B cell (primary cell): ENCODE measurements around the gene MRS2. TPM values are rescaled to one million over a fixed set of nuclear protein-coding genes. Genes with fewer than 3 reads are reported as not detected.

ENCODE experiments used
- ATAC-seq: fragments of 200-7000 bp; cut with Tn5 transposase; one replicate; pipeline ENCODE4 v1.10.0; 2021; ENCODE audit warnings: low read depth, mild to moderate bottlenecking, moderate number of reproducible peaks, moderate library complexity
- CTCF ChIA-PET: fragments of 350-600 bp; sonication (Branson Sonifier 250); formaldehyde crosslinking; loops from one replicate; lab custom pipeline; 2021; ENCODE audit warnings: antibody characterized with exemption, inconsistent platforms; lab: Charles Lee
- POLR2A ChIA-PET: fragments of 350-600 bp; sonication (Branson Sonifier 250); formaldehyde crosslinking; loops from one replicate; lab custom pipeline; 2021; ENCODE audit warnings: antibody characterized with exemption; lab: Charles Lee
- DNase-seq: peaks from one replicate; pipeline ENCODE4 v3.0.0; 2013
- H2AFZ ChIP-seq: 2 replicates; pipeline ENCODE4 v1.6.1; 2012; ENCODE audit warnings: mild to moderate bottlenecking, low read depth, low read length; ENCODE audit not compliant: insufficient read depth, poor library complexity, severe bottlenecking
- H3K27ac ChIP-seq, 2 donors: 1 replicate in 1 of 2; 2 replicates in 1 of 2; pipeline ENCODE4 v1.5.1; 2012 to 2013; ENCODE audit warnings: low read length in 2 of 2, mild to moderate bottlenecking in 2 of 2, moderate library complexity in 1 of 2
- H3K27me3 ChIP-seq, 4 experiments: fragments of 200-600 bp in 1 of 4; sonication (generic) in 1 of 4; replicated peaks in 1 of 4; 1 replicate in 2 of 4; 2 replicates in 2 of 4; pipeline versions ENCODE4 v1.6.1 to v1.7.0; 2013 to 2016; ENCODE audit warnings: low read length in 3 of 4, mild to moderate bottlenecking in 2 of 4, mixed read lengths in 1 of 4, moderate library complexity in 1 of 4; ENCODE audit not compliant: insufficient read depth in 4 of 4, control insufficient read depth in 3 of 4; ENCODE audit errors: control extremely low read depth in 1 of 4
- H3K36me3 ChIP-seq, 2 experiments: replicated peaks in 1 of 2; 1 replicate in 1 of 2; 2 replicates in 1 of 2; pipeline versions ENCODE4 v1.6.1 to v1.7.1; 2013; ENCODE audit warnings: low read length in 1 of 2; ENCODE audit not compliant: insufficient read depth in 2 of 2, control insufficient read depth in 1 of 2; ENCODE audit errors: control extremely low read depth in 1 of 2, extremely low read depth in 1 of 2
- H3K4me1 ChIP-seq, 2 donors: fragments of 200-600 bp in 1 of 2; sonication (generic) in 1 of 2; 1 replicate in 1 of 2; 2 replicates in 1 of 2; pipeline versions ENCODE4 v1.5.1 to v1.6.1; 2013 to 2017; ENCODE audit warnings: low read length in 2 of 2; ENCODE audit not compliant: control insufficient read depth in 2 of 2, insufficient read depth in 2 of 2
- H3K4me2 ChIP-seq: replicated peaks from 2 replicates; pipeline ENCODE3; 2012; ENCODE audit warnings: mild to moderate bottlenecking, low read depth, low read length; ENCODE audit not compliant: poor library complexity, severe bottlenecking
- H3K4me3 ChIP-seq, 5 experiments: fragments of 200-600 bp in 1 of 5; sonication (generic) in 1 of 5; 1 replicate in 3 of 5; 2 replicates in 2 of 5; pipeline versions ENCODE4 v1.5.1 to v1.7.0; 2011 to 2016; ENCODE audit warnings: low read length in 4 of 5, mild to moderate bottlenecking in 4 of 5, low read depth in 2 of 5, control low read depth in 1 of 5, moderate library complexity in 1 of 5; ENCODE audit not compliant: insufficient read depth in 1 of 5; ENCODE audit errors: control extremely low read depth in 1 of 5, extremely low read depth in 1 of 5
- H3K79me2 ChIP-seq: fragments of 200-600 bp; sonication (generic); one replicate; pipeline ENCODE4 v1.6.0; 2016; ENCODE audit warnings: low read length; ENCODE audit not compliant: control insufficient read depth, insufficient read depth
- H3K9ac ChIP-seq: fragments of 200-600 bp; sonication (generic); 2 replicates; pipeline ENCODE4 v1.6.1; 2017; ENCODE audit warnings: mild to moderate bottlenecking, low read length, moderate library complexity
- H3K9me3 ChIP-seq, 3 donors: one replicate each; pipeline versions ENCODE4 v1.6.1 to v1.7.1; 2013; ENCODE audit warnings: low read length in 2 of 3; ENCODE audit not compliant: control insufficient read depth in 2 of 3, insufficient read depth in 1 of 3; ENCODE audit errors: control extremely low read depth in 1 of 3
- H4K20me1 ChIP-seq: 2 replicates; pipeline ENCODE4 v1.6.0; 2012; ENCODE audit warnings: mild to moderate bottlenecking, low read length; ENCODE audit not compliant: insufficient read depth, control insufficient read depth, poor library complexity, severe bottlenecking
- H3K27ac Mint-ChIP-seq: one replicate; pipeline ENCODE4 v1.8.0; 2021; ENCODE audit warnings: mixed read lengths
- H3K27me3 Mint-ChIP-seq: one replicate; pipeline ENCODE4 v1.8.0; 2021; ENCODE audit warnings: mixed read lengths
- H3K4me1 Mint-ChIP-seq: one replicate; pipeline ENCODE4 v1.8.0; 2021; ENCODE audit warnings: mixed read lengths
- H3K4me3 Mint-ChIP-seq: one replicate; pipeline ENCODE4 v1.8.0; 2021; ENCODE audit warnings: mixed read lengths
- H3K9me3 Mint-ChIP-seq: one replicate; pipeline ENCODE4 v1.8.0; 2022; ENCODE audit warnings: mixed read lengths; ENCODE audit not compliant: insufficient read depth
- CTCF ChIP-seq: fragments of 200-600 bp; IDR thresholded peaks from one replicate; pipeline ENCODE4 v1.8.0; 2022; ENCODE audit warnings: antibody characterized with exemption, mild to moderate bottlenecking
- EZH2 ChIP-seq: IDR thresholded peaks from 2 replicates; pipeline ENCODE4 v1.6.1; 2012; ENCODE audit warnings: borderline replicate concordance, low read depth, mild to moderate bottlenecking, moderate library complexity, low read length; ENCODE audit not compliant: insufficient read depth, poor library complexity, severe bottlenecking
- WGBS: methylation state at CpG from one replicate; pipeline ENCODE4 v1.1.5; 2013; ENCODE audit warnings: missing lambda C conversion rate; ENCODE audit not compliant: insufficient coverage; 5-methylcytosine and 5-hydroxymethylcytosine counted together
- intact Hi-C: fragments of 100-400 bp; cut with micrococcal nuclease; formaldehyde crosslinking; loops from one replicate; pipeline ENCODE4 v1.10.0; 2022
- polyA plus RNA-seq: library from polyadenylated mRNA; depleted of rRNA; stranded (reverse); fragments of >200 nt; gene quantifications from 2 replicates; pipeline ENCODE4 v1.2.3, GENCODE V29; 2012
- total RNA-seq, 2 donors: library from RNA; stranded (reverse); fragments of 120-200 nt in 1 of 2; gene quantifications; 1 replicate in 1 of 2; 2 replicates in 1 of 2; pipeline versions ENCODE4 v1.2.3 to v1.2.4, GENCODE V29; 2013 to 2022

MRS2 gene
- total and polyA plus RNA-seq, 2 donors (not counting 1 experiment from before 2014, with no cell fraction given) = 16.0 to 25.5 TPM

DNA sequence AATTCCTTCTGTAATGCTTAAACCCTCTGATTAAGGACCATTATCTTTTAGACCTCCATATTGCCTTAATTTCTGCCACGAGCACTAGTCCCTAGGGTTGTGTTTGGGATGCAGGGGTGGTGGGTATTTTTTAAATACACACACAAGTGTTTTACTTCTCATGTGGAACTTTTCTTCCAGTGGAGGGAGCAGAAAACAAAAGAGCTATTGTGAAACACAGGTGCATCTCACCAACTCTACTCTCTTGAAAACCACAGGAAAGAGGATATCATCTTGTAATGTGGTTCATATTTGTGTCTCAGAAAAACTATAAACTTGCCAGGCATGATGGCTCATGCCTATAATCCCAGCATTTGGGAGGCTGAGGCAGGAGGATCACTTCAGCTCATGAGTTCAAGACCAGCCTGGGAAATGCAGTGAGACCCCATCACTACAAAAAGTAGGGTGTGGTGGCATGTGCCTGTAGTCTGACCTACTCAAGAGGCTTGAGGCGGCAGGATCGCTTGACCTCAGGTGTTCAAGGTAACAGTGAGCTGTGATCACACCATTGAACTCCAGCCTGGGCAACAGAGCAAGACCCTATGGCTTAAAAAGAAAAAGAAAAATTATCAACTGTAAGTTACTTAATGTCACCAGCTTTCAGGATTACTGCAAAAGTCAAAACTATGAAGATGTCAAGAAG lies 37.3 kb downstream of the MRS2 start:
- Histone ChIP-seq H3K9ac (no peak overlapping the region), H3K36me3 (no peaks in the 10 kb centered on the region), H3K9me3 (no peaks in the 10 kb centered on the region), H3K4me1 (no peaks in the 10 kb centered on the region), H3K4me2 (no peak overlapping the region), H3K79me2 (no peaks in the 10 kb centered on the region), H3K27me3 (no peaks in the 10 kb centered on the region), H3K4me3 (no peak overlapping the region), H4K20me1 (no peaks in the 10 kb centered on the region), H3K27ac (no peak overlapping the region), H2AFZ (no peak overlapping the region)
- ATAC-seq = no peak
- Mint-ChIP-seq H3K4me3 (no peak overlapping the region), H3K27ac (no peak overlapping the region), H3K27me3 (no peaks in the 10 kb centered on the region), H3K4me1 (no peaks in the 10 kb centered on the region), H3K9me3 (no peaks in the 10 kb centered on the region)
- ChIA-PET POLR2A (no interaction called here), CTCF (interaction anchor here (0.6 to 3.5 kb wide), 2 partner anchors 10 to 33 kb away, joined by 3 to 17 read pairs; no protein-coding TSS in a partner anchor)
- intact Hi-C loops = no loop called here
- TF ChIP-seq CTCF (no peak), EZH2 (no peak)
- no peak for DNase-seq
- no CpG with 5 or more reads among the region's 3 CpGs for WGBS

DNA sequence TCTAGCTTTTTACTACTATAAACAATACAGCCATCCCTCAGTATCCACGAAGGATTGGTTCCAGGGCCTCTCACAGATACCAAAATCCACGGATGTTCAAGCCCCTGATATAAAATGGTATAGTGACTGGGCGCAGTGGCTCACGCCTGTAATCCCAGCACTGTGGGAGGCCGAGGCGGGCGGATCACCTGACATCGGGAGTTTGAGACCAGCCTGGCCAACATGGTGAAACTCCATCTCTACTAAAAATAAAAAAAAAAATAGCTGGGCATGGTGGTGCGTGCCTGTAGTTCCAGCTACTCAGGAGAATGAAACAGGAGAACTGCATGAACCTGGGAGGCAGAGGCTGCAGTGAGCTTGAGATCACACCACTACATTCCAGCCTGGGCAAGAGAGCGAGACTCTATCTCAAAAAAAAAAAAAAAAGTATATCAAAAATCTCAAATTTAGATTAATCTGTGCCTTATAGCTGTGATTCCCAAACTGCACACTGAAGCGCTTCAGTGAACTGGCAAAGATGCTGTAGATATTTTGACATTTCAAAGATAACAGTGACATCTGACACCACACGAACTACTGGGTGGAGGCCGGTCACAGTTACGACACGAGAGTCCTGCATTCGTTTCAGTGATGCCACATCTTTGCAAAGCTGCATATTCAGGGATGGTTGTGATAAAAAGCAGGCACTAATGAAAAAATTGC lies 38.3 kb downstream of the MRS2 start:
- H3K4me2 ChIP-seq = no peak overlapping the region
- no peak overlapping the region for H3K27ac ChIP-seq
- H3K9ac ChIP-seq = no peak overlapping the region
- no peak overlapping the region for H3K4me3 ChIP-seq
- no peaks in the 10 kb centered on the region for H3K79me2 ChIP-seq
- Mint-ChIP-seq H3K4me1 (no peaks in the 10 kb centered on the region), H3K9me3 (no peaks in the 10 kb centered on the region), H3K27me3 (no peaks in the 10 kb centered on the region), H3K4me3 (no peak overlapping the region), H3K27ac (no peak overlapping the region)
- WGBS = 97% methylated on average over 7 of the region's 16 CpGs
- no peak for TF ChIP-seq EZH2
- no peak for TF ChIP-seq CTCF
- ChIA-PET CTCF (interaction anchor here (0.6 to 3.5 kb wide), 4 partner anchors 11 to 141 kb away, joined by 3 to 17 read pairs (median 4); no protein-coding TSS in a partner anchor), POLR2A (no interaction called here)
- H3K9me3 ChIP-seq = no peaks in the 10 kb centered on the region
- no peaks in the 10 kb centered on the region for H3K36me3 ChIP-seq
- ATAC-seq = no peak
- no peaks in the 10 kb centered on the region for H3K27me3 ChIP-seq
- H4K20me1 ChIP-seq = no peaks in the 10 kb centered on the region
- DNase-seq = no peak
- no peak overlapping the region for H2AFZ ChIP-seq
- H3K4me1 ChIP-seq = no peaks in the 10 kb centered on the region
- intact Hi-C loops = no loop called here
